ENCODE results near the gene SOAT2.
A peak's percentile ranks its signal among the peaks of the same experiment; 100 is the strongest.

The SOAT2 gene

GRCh38 chr12:53070877-53071492, 32.3 kb upstream of the SOAT2 start:
- H3K9me3 Mint-ChIP-seq (ENCODE audit: low read depth), result no peaks in the 10 kb centered on the region
- no peaks in the 10 kb centered on the region for H3K36me3 Mint-ChIP-seq
- H3K27me3 Mint-ChIP-seq, result no peaks in the 10 kb centered on the region
- H3K4me1 Mint-ChIP-seq (ENCODE audit: low read depth), result peaks cover 15% of the 10 kb centered on the region
- no peak overlapping the region for H3K27ac Mint-ChIP-seq
- H3K4me3 Mint-ChIP-seq, result no peak overlapping the region

GRCh38 chr12:53071591-53072551, 31.4 kb upstream of the SOAT2 start:
- Mint-ChIP-seq H3K4me1 (ENCODE audit: low read depth) (peaks cover 22% of the 10 kb centered on the region), H3K27me3 (no peaks in the 10 kb centered on the region), H3K4me3 (no peak overlapping the region), H3K27ac (peak overlapping the region; percentile 64), H3K36me3 (no peaks in the 10 kb centered on the region), H3K9me3 (ENCODE audit: low read depth) (no peaks in the 10 kb centered on the region)

- no peak overlapping the region for H3K4me3 Mint-ChIP-seq
- no peaks in the 10 kb centered on the region for H3K9me3 Mint-ChIP-seq (ENCODE audit: low read depth)
- H3K4me1 Mint-ChIP-seq (ENCODE audit: low read depth), result peaks cover 36% of the 10 kb centered on the region
- peak overlapping the region; percentile 7 for H3K27ac Mint-ChIP-seq
- H3K27me3 Mint-ChIP-seq, result no peaks in the 10 kb centered on the region
- H3K36me3 Mint-ChIP-seq, result no peaks in the 10 kb centered on the region
Measured at GRCh38 chr12:53073881-53074280, 29.4 kb upstream of the SOAT2 start.

GRCh38 chr12:53074283-53074998, 28.8 kb upstream of the SOAT2 start:
- peaks cover 39% of the 10 kb centered on the region for H3K4me1 Mint-ChIP-seq (ENCODE audit: low read depth)
- H3K27me3 Mint-ChIP-seq, result no peaks in the 10 kb centered on the region
- no peaks in the 10 kb centered on the region for H3K9me3 Mint-ChIP-seq (ENCODE audit: low read depth)
- peak overlapping the region; percentile 11 for H3K27ac Mint-ChIP-seq
- H3K36me3 Mint-ChIP-seq, result no peaks in the 10 kb centered on the region
- no peak overlapping the region for H3K4me3 Mint-ChIP-seq

- H3K4me1 Mint-ChIP-seq (ENCODE audit: low read depth), result peaks cover 43% of the 10 kb centered on the region
- H3K4me3 Mint-ChIP-seq, result no peak overlapping the region
- no peak overlapping the region for H3K27ac Mint-ChIP-seq
- no peaks in the 10 kb centered on the region for H3K9me3 Mint-ChIP-seq (ENCODE audit: low read depth)
- no peaks in the 10 kb centered on the region for H3K36me3 Mint-ChIP-seq
- H3K27me3 Mint-ChIP-seq, result no peaks in the 10 kb centered on the region
Measured at GRCh38 chr12:53074999-53075370, 28.3 kb upstream of the SOAT2 start.

- H3K36me3 Mint-ChIP-seq, result no peaks in the 10 kb centered on the region
- H3K4me3 Mint-ChIP-seq, result no peak overlapping the region
- no peak overlapping the region for H3K27ac Mint-ChIP-seq
- no peaks in the 10 kb centered on the region for H3K27me3 Mint-ChIP-seq
- H3K9me3 Mint-ChIP-seq (ENCODE audit: low read depth), result no peaks in the 10 kb centered on the region
- peaks cover 48% of the 10 kb centered on the region for H3K4me1 Mint-ChIP-seq (ENCODE audit: low read depth)
Measured at GRCh38 chr12:53076461-53076860, 26.8 kb upstream of the SOAT2 start.

GRCh38 chr12:53077030-53077429, 26.3 kb upstream of the SOAT2 start:
- no peaks in the 10 kb centered on the region for H3K9me3 Mint-ChIP-seq (ENCODE audit: low read depth)
- H3K4me1 Mint-ChIP-seq (ENCODE audit: low read depth), result peaks cover 46% of the 10 kb centered on the region
- H3K4me3 Mint-ChIP-seq, result peak overlapping the region; percentile 93
- no peaks in the 10 kb centered on the region for H3K36me3 Mint-ChIP-seq
- H3K27me3 Mint-ChIP-seq, result no peaks in the 10 kb centered on the region
- peak overlapping the region; percentile 84 for H3K27ac Mint-ChIP-seq

- no peaks in the 10 kb centered on the region for H3K36me3 Mint-ChIP-seq
- peaks cover 46% of the 10 kb centered on the region for H3K4me1 Mint-ChIP-seq (ENCODE audit: low read depth)
- peak overlapping the region; percentile 93 for H3K4me3 Mint-ChIP-seq
- H3K27me3 Mint-ChIP-seq, result no peaks in the 10 kb centered on the region
- peak overlapping the region; percentile 81 for H3K27ac Mint-ChIP-seq
- no peaks in the 10 kb centered on the region for H3K9me3 Mint-ChIP-seq (ENCODE audit: low read depth)
Measured at GRCh38 chr12:53078425-53079225, 24.7 kb upstream of the SOAT2 start.

GRCh38 chr12:53079226-53080117, 23.8 kb upstream of the SOAT2 start, which contains the start of gene SPRYD3:
Gene SPRYD3, minus strand, starts transcription at chr12:53079390. Its CDS starts 57 bp downstream, at chr12:53079333.
- H3K27ac Mint-ChIP-seq, result peak within 1 kb of the TSS; percentile 92
- no peaks in the 10 kb centered on the region for H3K36me3 Mint-ChIP-seq
- peaks cover 44% of the 10 kb centered on the region for H3K4me1 Mint-ChIP-seq (ENCODE audit: low read depth)
- no peaks in the 10 kb centered on the region for H3K27me3 Mint-ChIP-seq
- peak within 1 kb of the TSS; percentile 93 for H3K4me3 Mint-ChIP-seq
- no peaks in the 10 kb centered on the region for H3K9me3 Mint-ChIP-seq (ENCODE audit: low read depth)

- no peak overlapping the region for H3K4me3 Mint-ChIP-seq
- no peaks in the 10 kb centered on the region for H3K9me3 Mint-ChIP-seq (ENCODE audit: low read depth)
- H3K36me3 Mint-ChIP-seq, result no peaks in the 10 kb centered on the region
- H3K4me1 Mint-ChIP-seq (ENCODE audit: low read depth), result peaks cover 24% of the 10 kb centered on the region
- peaks cover 1% of the 10 kb centered on the region for H3K27me3 Mint-ChIP-seq
- H3K27ac Mint-ChIP-seq, result peak overlapping the region; percentile 5
Measured at GRCh38 chr12:53082637-53083175, 20.6 kb upstream of the SOAT2 start.

GRCh38 chr12:53086361-53086760, 16.9 kb upstream of the SOAT2 start:
- peaks cover 3% of the 10 kb centered on the region for H3K4me1 Mint-ChIP-seq (ENCODE audit: low read depth)
- no peak overlapping the region for H3K4me3 Mint-ChIP-seq
- H3K36me3 Mint-ChIP-seq, result no peaks in the 10 kb centered on the region
- H3K27ac Mint-ChIP-seq, result no peak overlapping the region
- peaks cover 1% of the 10 kb centered on the region for H3K27me3 Mint-ChIP-seq
- no peaks in the 10 kb centered on the region for H3K9me3 Mint-ChIP-seq (ENCODE audit: low read depth)

- Mint-ChIP-seq H3K4me1 (ENCODE audit: low read depth) (no peaks in the 10 kb centered on the region), H3K27ac (no peak overlapping the region), H3K4me3 (no peak overlapping the region), H3K36me3 (no peaks in the 10 kb centered on the region), H3K9me3 (ENCODE audit: low read depth) (no peaks in the 10 kb centered on the region), H3K27me3 (peaks cover 1% of the 10 kb centered on the region)
Measured at GRCh38 chr12:53090105-53090504, 13.2 kb upstream of the SOAT2 start.

GRCh38 chr12:53090554-53090953, 12.7 kb upstream of the SOAT2 start:
- H3K27ac Mint-ChIP-seq, result no peak overlapping the region
- H3K4me3 Mint-ChIP-seq, result no peak overlapping the region
- peaks cover 1% of the 10 kb centered on the region for H3K27me3 Mint-ChIP-seq
- H3K4me1 Mint-ChIP-seq (ENCODE audit: low read depth), result peaks cover 2% of the 10 kb centered on the region
- H3K36me3 Mint-ChIP-seq, result no peaks in the 10 kb centered on the region
- H3K9me3 Mint-ChIP-seq (ENCODE audit: low read depth), result no peaks in the 10 kb centered on the region
